ENCODE data around the gene ARRB2. TPM values are rescaled to one million over a fixed set of nuclear protein-coding genes. Genes with fewer than 3 reads are reported as not detected.

The ARRB2 gene
- total and polyA plus RNA-seq, 2 of the 13 experiments (the other 11 are each of a cell fraction or from before 2014, with no cell fraction given), result 21.5 to 49.2 TPM

GRCh38 chr17:4690745-4691144 is 19.7 kb upstream of the ARRB2 start:
- Histone ChIP-seq H3K4me2 (ENCODE audit: low read depth, low read length) (no peak overlapping the region), H2AFZ (ENCODE audit: low read length) (no peak overlapping the region), H3K4me3 (replicated peaks in 1 of 3; ENCODE audit: insufficient read depth in 1 of 3, low read depth in 2 of 3, low read length in 3 of 3) (no peak overlapping the region), H3K4me1 (ENCODE audit: insufficient read depth, low read length) (no peaks in the 10 kb centered on the region), H3K9ac (ENCODE audit: insufficient read depth, low read depth, low read length) (no peak overlapping the region), H4K20me1 (ENCODE audit: insufficient read depth, low read length) (peaks cover 7% of the 10 kb centered on the region), H3K36me3 (replicated peaks in 1 of 2; ENCODE audit: control insufficient read depth in 1 of 2, insufficient read depth in 2 of 2, low read length in 2 of 2) (peaks cover 20 to 61% of the 10 kb centered on the region in 2 experiments), H3K27ac (ENCODE audit: extremely low read length, insufficient read depth, low read length) (no peak overlapping the region), H3K9me3 (ENCODE audit: low read length) (no peaks in the 10 kb centered on the region), H3K79me2 (ENCODE audit: insufficient read depth, low read length) (peaks cover 64% of the 10 kb centered on the region), H3K27me3 (ENCODE audit: control insufficient read depth in 1 of 2, insufficient read depth in 2 of 2, low read length in 2 of 2) (no peaks in the 10 kb centered on the region)
- CTCF ChIA-PET (ENCODE audit: low intra/inter-chr PET ratio, low total read pairs), result no interaction called here
- FAIRE-seq, result no peak
- POLR2A ChIA-PET, result interaction anchor here (1.1 kb wide), 1 partner anchor 12 kb away, joined by 3 read pairs; no protein-coding TSS in a partner anchor
- BruUV-seq (replicated peaks), result no TSS peak
- in situ Hi-C loops (cut with HindIII; ENCODE audit: extremely low pct_ligation_motif_present, low pct_unique_long_range_greater_than_20kb) (no loop called here), intact Hi-C loops (cut with micrococcal nuclease; ENCODE audit: unreplicated experiment) (no loop called here)
- TF ChIP-seq PCBP2 (optimal IDR thresholded peaks at IDR 0.05; ENCODE audit: low read depth, low read length, poor library complexity, severe bottlenecking) (no peak), ZNF83 (CRISPR knock-in tag; IDR thresholded peaks at IDR 0.05; ENCODE audit: borderline replicate concordance) (no peak), PATZ1 (CRISPR knock-in tag; IDR thresholded peaks at IDR 0.05) (no peak), NFYC (CRISPR knock-in tag; IDR thresholded peaks at IDR 0.05) (no peak), ZNF12 (CRISPR knock-in tag; IDR thresholded peaks at IDR 0.05) (no peak), ZFP41 (CRISPR knock-in tag; IDR thresholded peaks at IDR 0.05; ENCODE audit: borderline replicate concordance) (no peak)
- WGBS (ENCODE audit: low lambda C conversion rate), result 88% methylated on average over 1 of the region's 2 CpGs
- no peak for ATAC-seq
- no peak for DNase-seq (ENCODE audit: low spot score)

GRCh38 chr17:4691686-4692085 is 18.7 kb upstream of the ARRB2 start:
- Histone ChIP-seq H3K4me1 (ENCODE audit: insufficient read depth, low read length) (no peaks in the 10 kb centered on the region), H3K4me3 (replicated peaks in 1 of 3; ENCODE audit: insufficient read depth in 1 of 3, low read depth in 2 of 3, low read length in 3 of 3) (no peak overlapping the region), H3K27me3 (ENCODE audit: control insufficient read depth in 1 of 2, insufficient read depth in 2 of 2, low read length in 2 of 2) (no peaks in the 10 kb centered on the region), H2AFZ (ENCODE audit: low read length) (no peak overlapping the region), H3K9me3 (ENCODE audit: low read length) (no peaks in the 10 kb centered on the region), H4K20me1 (ENCODE audit: insufficient read depth, low read length) (peaks cover 7% of the 10 kb centered on the region), H3K79me2 (ENCODE audit: insufficient read depth, low read length) (peaks cover 67% of the 10 kb centered on the region), H3K9ac (ENCODE audit: insufficient read depth, low read depth, low read length) (no peak overlapping the region), H3K27ac (ENCODE audit: extremely low read length, insufficient read depth, low read length) (no peak overlapping the region), H3K4me2 (ENCODE audit: low read depth, low read length) (no peak overlapping the region), H3K36me3 (replicated peaks in 1 of 2; ENCODE audit: control insufficient read depth in 1 of 2, insufficient read depth in 2 of 2, low read length in 2 of 2) (peaks cover 21 to 64% of the 10 kb centered on the region in 2 experiments)
- in situ Hi-C loops (cut with HindIII; ENCODE audit: extremely low pct_ligation_motif_present, low pct_unique_long_range_greater_than_20kb), result no loop called here
- DNase-seq (ENCODE audit: low spot score), result no peak
- no TSS peak for BruUV-seq (replicated peaks)
- no peak for ATAC-seq
- no peak for FAIRE-seq
- intact Hi-C loops (cut with micrococcal nuclease; ENCODE audit: unreplicated experiment), result no loop called here
- ChIA-PET POLR2A (no interaction called here), CTCF (ENCODE audit: low intra/inter-chr PET ratio, low total read pairs) (no interaction called here)
- 95% methylated on average over 8 of the region's 8 CpGs for WGBS (ENCODE audit: low lambda C conversion rate)
- TF ChIP-seq RFXANK (CRISPR knock-in tag; IDR thresholded peaks at IDR 0.05), result no peak
- no peak for TF ChIP-seq ZNF564 (CRISPR knock-in tag; IDR thresholded peaks at IDR 0.05)
- TF ChIP-seq IKZF5 (CRISPR knock-in tag; IDR thresholded peaks at IDR 0.05), result no peak
- no peak for TF ChIP-seq KAT2B (IDR thresholded peaks at IDR 0.05; ENCODE audit: borderline replicate concordance, low read depth, low read length)
- TF ChIP-seq ZNF746 (CRISPR knock-in tag; IDR thresholded peaks at IDR 0.05), result no peak
- TF ChIP-seq ZNF230 (CRISPR knock-in tag; IDR thresholded peaks at IDR 0.05), result no peak
- no peak for TF ChIP-seq GMEB2 (CRISPR knock-in tag; IDR thresholded peaks at IDR 0.05; ENCODE audit: low read depth)
- TF ChIP-seq CBX1 (IDR thresholded peaks at IDR 0.05; ENCODE audit: low read depth), result no peak
- no peak for TF ChIP-seq HDAC2 (CRISPR knock-in tag; IDR thresholded peaks at IDR 0.05)
- no peak for TF ChIP-seq NAIF1 (CRISPR knock-in tag; IDR thresholded peaks at IDR 0.05; ENCODE audit: borderline replicate concordance)
- TF ChIP-seq RFXAP (CRISPR knock-in tag; IDR thresholded peaks at IDR 0.05; ENCODE audit: borderline replicate concordance), result no peak

Measured in HepG2 (cell line).